Calu3 (cell line): Measurements from ENCODE around the gene HERC5. TPM values are rescaled to one million over a fixed set of nuclear protein-coding genes. Genes with fewer than 3 reads are reported as not detected.

ENCODE experiments used
- BruUV-seq: library from RNA; stranded (reverse); fragments of 400-500 nt; replicated peaks from 2 replicates; lab custom pipeline; 2021; lab: Mats Ljungman, UMichigan
- CTCF ChIA-PET: fragments of 300-600 bp; sonication (Branson Sonifier 250); formaldehyde crosslinking; loops from one replicate; lab custom pipeline; 2022; ENCODE audit warnings: antibody characterized with exemption; lab: Charles Lee
- DNase-seq: peaks from one replicate; pipeline ENCODE4 v3.0.0; 2022
- H3K27ac Mint-ChIP-seq: one replicate; pipeline ENCODE4 v1.8.0; 2022; ENCODE audit warnings: mixed read lengths; ENCODE audit not compliant: unreplicated experiment
- H3K27me3 Mint-ChIP-seq: one replicate; pipeline ENCODE4 v1.8.0; 2022; ENCODE audit warnings: mixed read lengths; ENCODE audit not compliant: unreplicated experiment
- H3K36me3 Mint-ChIP-seq: one replicate; pipeline ENCODE4 v1.8.0; 2022; ENCODE audit warnings: mild to moderate bottlenecking, moderate library complexity, mixed read lengths; ENCODE audit not compliant: insufficient read depth, unreplicated experiment
- H3K4me1 Mint-ChIP-seq: one replicate; pipeline ENCODE4 v1.8.0; 2022; ENCODE audit warnings: mild to moderate bottlenecking, low read depth, mixed read lengths; ENCODE audit not compliant: unreplicated experiment
- H3K4me3 Mint-ChIP-seq: one replicate; pipeline ENCODE4 v1.8.0; 2022; ENCODE audit warnings: mild to moderate bottlenecking, low read depth, moderate library complexity, mixed read lengths; ENCODE audit not compliant: unreplicated experiment
- H3K9me3 Mint-ChIP-seq: one replicate; pipeline ENCODE4 v1.8.0; 2022; ENCODE audit warnings: low read depth, mixed read lengths; ENCODE audit not compliant: unreplicated experiment
- intact Hi-C: fragments of 100-400 bp; cut with micrococcal nuclease; formaldehyde crosslinking; loops from one replicate; pipeline ENCODE4 v1.10.0; 2022; ENCODE audit not compliant: unreplicated experiment
- total RNA-seq: library from RNA; stranded (reverse); gene quantifications from 2 replicates; pipeline ENCODE4 v1.2.3, GENCODE V29; 2022
- TF ChIP-seq, protein P1 (sequence below): fragments of 200-600 bp; IDR thresholded peaks from one replicate; pipeline ENCODE4 v1.8.0; 2022; ENCODE audit warnings: antibody characterized with exemption; ENCODE audit not compliant: unreplicated experiment

HERC5 gene
- total RNA-seq, 1 experiment from 2014 or later, result 20.1 TPM

DNA sequence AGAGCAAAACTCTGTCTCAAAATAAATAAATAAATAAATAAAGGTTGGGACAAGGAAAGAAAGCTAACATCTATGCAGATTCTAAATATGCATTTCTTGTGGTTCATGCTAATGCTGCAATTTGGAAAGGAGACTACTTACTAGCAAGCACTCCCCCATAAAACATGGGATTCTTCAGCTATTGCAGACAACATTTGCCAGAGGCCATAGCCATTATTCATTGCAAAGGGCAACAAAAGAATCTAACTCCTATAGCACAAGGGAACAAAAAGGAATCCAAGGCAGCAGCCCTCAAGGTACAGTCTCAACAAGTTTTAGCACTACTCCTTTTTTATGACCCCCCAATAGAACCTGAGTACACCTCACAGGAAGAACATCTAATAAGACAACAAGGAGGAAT, 8.0 kb upstream of the HERC5 start:
- Mint-ChIP-seq H3K9me3 (no peaks in the 10 kb centered on the region), H3K36me3 (no peaks in the 10 kb centered on the region), H3K27me3 (no peaks in the 10 kb centered on the region), H3K4me3 (no peak overlapping the region), H3K27ac (no peak overlapping the region), H3K4me1 (no peaks in the 10 kb centered on the region)
- intact Hi-C loops, result no loop called here
- BruUV-seq, result no TSS peak
- TF ChIP-seq, protein P1, sequence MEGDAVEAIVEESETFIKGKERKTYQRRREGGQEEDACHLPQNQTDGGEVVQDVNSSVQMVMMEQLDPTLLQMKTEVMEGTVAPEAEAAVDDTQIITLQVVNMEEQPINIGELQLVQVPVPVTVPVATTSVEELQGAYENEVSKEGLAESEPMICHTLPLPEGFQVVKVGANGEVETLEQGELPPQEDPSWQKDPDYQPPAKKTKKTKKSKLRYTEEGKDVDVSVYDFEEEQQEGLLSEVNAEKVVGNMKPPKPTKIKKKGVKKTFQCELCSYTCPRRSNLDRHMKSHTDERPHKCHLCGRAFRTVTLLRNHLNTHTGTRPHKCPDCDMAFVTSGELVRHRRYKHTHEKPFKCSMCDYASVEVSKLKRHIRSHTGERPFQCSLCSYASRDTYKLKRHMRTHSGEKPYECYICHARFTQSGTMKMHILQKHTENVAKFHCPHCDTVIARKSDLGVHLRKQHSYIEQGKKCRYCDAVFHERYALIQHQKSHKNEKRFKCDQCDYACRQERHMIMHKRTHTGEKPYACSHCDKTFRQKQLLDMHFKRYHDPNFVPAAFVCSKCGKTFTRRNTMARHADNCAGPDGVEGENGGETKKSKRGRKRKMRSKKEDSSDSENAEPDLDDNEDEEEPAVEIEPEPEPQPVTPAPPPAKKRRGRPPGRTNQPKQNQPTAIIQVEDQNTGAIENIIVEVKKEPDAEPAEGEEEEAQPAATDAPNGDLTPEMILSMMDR, result no peak
- CTCF ChIA-PET, result no interaction called here
- no peak for DNase-seq

DNA sequence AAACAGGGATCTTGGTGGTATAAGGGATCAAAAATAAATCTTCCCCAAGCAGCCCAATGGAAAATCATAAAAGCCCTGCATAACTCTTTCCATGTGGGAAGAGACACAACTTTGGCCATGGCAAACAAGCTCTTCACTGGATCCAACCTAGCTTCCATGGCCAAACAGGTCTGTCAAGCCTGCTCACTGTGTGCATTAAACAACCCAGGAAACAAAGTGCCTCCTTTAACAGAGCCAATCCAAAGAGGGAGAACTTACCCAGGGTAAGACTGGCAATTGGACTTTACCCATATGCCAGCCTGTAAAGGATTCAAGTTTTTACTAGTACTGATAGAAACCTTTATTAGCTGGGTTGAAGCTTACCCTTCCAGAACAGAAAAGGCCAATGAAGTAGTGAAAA, 7.6 kb upstream of the HERC5 start:
- Mint-ChIP-seq H3K36me3 (no peaks in the 10 kb centered on the region), H3K27ac (no peak overlapping the region), H3K4me3 (no peak overlapping the region), H3K4me1 (no peaks in the 10 kb centered on the region), H3K27me3 (no peaks in the 10 kb centered on the region), H3K9me3 (no peaks in the 10 kb centered on the region)
- intact Hi-C loops, result no loop called here
- TF ChIP-seq, protein P1, result no peak
- no peak for DNase-seq
- no TSS peak for BruUV-seq
- CTCF ChIA-PET, result no interaction called here

DNA sequence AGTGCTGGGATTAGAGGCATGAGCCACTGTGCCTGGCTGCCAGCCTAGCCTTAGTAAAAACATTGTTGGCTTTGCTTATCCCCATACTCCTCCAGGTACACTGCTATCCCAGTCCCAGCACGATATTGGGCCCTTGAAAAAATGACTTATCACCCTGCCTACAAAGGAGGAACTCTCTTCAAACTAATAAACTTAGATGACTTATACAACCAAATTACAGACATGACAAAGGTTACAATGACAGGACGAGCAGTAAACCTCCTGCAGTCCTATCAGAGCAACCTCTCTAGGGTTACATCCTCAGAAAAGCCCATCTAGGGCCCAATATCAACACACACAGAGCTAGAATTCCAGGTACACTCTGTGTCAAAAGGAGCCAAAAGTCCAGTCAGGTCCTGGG, 5.7 kb upstream of the HERC5 start:
- intact Hi-C loops, result no loop called here
- Mint-ChIP-seq H3K4me3 (no peak overlapping the region), H3K4me1 (no peaks in the 10 kb centered on the region), H3K9me3 (no peaks in the 10 kb centered on the region), H3K27ac (no peak overlapping the region), H3K27me3 (no peaks in the 10 kb centered on the region), H3K36me3 (no peaks in the 10 kb centered on the region)
- CTCF ChIA-PET, result interaction anchor here (0.6 kb wide), 1 partner anchor 161 kb away, joined by 3 read pairs; no protein-coding TSS in a partner anchor
- TF ChIP-seq, protein P1, result no peak
- no TSS peak for BruUV-seq
- DNase-seq, result no peak

DNA sequence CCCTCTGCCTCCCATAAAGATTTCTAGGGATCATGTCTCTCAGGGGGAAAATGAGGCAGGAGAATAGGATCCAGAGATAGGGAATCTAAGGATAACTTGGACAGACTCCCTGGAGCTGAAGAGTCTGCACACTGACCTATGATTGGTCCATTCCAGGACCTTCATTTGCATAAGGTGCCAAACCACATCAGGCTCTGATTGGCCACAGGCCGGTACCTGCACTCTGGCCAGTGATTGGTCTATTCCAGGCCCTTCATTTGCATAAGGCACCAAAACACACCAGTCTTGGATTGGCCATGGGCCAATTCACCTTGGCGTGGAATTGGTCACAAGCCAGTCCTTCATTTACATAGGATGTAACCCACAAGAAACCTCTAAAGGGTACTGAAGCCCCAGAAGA, 4.0 kb upstream of the HERC5 start:
- H3K9me3 Mint-ChIP-seq, result no peaks in the 10 kb centered on the region
- no peak overlapping the region for H3K27ac Mint-ChIP-seq
- CTCF ChIA-PET, result no interaction called here
- TF ChIP-seq, protein P1, result no peak
- no peak for DNase-seq
- no peak overlapping the region for H3K4me3 Mint-ChIP-seq
- BruUV-seq, result no TSS peak
- H3K36me3 Mint-ChIP-seq, result peaks cover 16% of the 10 kb centered on the region
- no peaks in the 10 kb centered on the region for H3K27me3 Mint-ChIP-seq
- no peaks in the 10 kb centered on the region for H3K4me1 Mint-ChIP-seq
- intact Hi-C loops, result no loop called here
